SU-DHL-6 (cell line): ENCODE measurements around the gene PDE7B.

Experiments used
- H2AFZ ChIP-seq: fragments of 200-600 bp; sonication (generic); 2 replicates; pipeline ENCODE4 v1.6.1; 2014; ENCODE audit warnings: low read depth, mild to moderate bottlenecking, moderate library complexity, mixed read lengths, antibody characterized with exemption, low read length; ENCODE audit not compliant: severe bottlenecking
- H3F3A ChIP-seq: fragments of 200-600 bp; shearing (Covaris generic); 2 replicates; pipeline ENCODE4 v1.6.0; 2016; ENCODE audit warnings: antibody characterized with exemption, mild to moderate bottlenecking; ENCODE audit not compliant: insufficient read depth
- H3K27ac ChIP-seq: fragments of 200-600 bp; sonication (generic); 2 replicates; pipeline ENCODE4 v1.5.1; 2016; ENCODE audit warnings: low read depth, mild to moderate bottlenecking, low read length, moderate library complexity, mixed read lengths
- H3K27me3 ChIP-seq: fragments of 200-600 bp; sonication (generic), shearing (Covaris generic); 2 replicates; pipeline ENCODE4 v1.6.0; 2014; ENCODE audit warnings: mild to moderate bottlenecking, low read length
- H3K36me3 ChIP-seq: fragments of 200-600 bp; sonication (generic); 2 replicates; pipeline ENCODE4 v1.6.1; 2014; ENCODE audit warnings: mild to moderate bottlenecking, low read length, mixed read lengths
- H3K4me2 ChIP-seq: fragments of 300-600, 200-600 bp; shearing (Covaris generic), sonication (generic); 2 replicates; pipeline ENCODE4 v1.6.0; 2014; ENCODE audit warnings: low read length, low read depth, mild to moderate bottlenecking; ENCODE audit not compliant: poor library complexity, severe bottlenecking
- H3K4me3 ChIP-seq: fragments of 200-600 bp; sonication (generic); 2 replicates; pipeline ENCODE4 v1.5.1; 2014; ENCODE audit warnings: antibody characterized with exemption, low read length, mild to moderate bottlenecking, mixed read lengths; ENCODE audit not compliant: insufficient read depth, poor library complexity, severe bottlenecking
- H3K79me2 ChIP-seq: fragments of 200-600 bp; sonication (generic); 2 replicates; pipeline ENCODE4 v1.6.1; 2014; ENCODE audit warnings: mild to moderate bottlenecking, low read length, moderate library complexity; ENCODE audit not compliant: insufficient read depth
- H3K9ac ChIP-seq: fragments of 200-600 bp; sonication (generic); 2 replicates; pipeline ENCODE4 v1.7.0; 2014; ENCODE audit warnings: mild to moderate bottlenecking, low read length
- H3K9me2 ChIP-seq: fragments of 200-600 bp; sonication (generic); replicated peaks from 2 replicates; pipeline ENCODE4 v1.6.1; 2014; ENCODE audit warnings: low read length; ENCODE audit not compliant: insufficient read depth
- H3K9me3 ChIP-seq: fragments of 200-600 bp; sonication (generic); 2 replicates; pipeline ENCODE4 v1.6.1; 2014; ENCODE audit warnings: low read length, mixed read lengths; ENCODE audit not compliant: insufficient read depth
- H4K20me1 ChIP-seq: fragments of 200-600 bp; sonication (generic); 2 replicates; pipeline ENCODE4 v1.6.1; 2014; ENCODE audit warnings: low read depth, mild to moderate bottlenecking, antibody characterized with exemption, low read length, moderate library complexity, mixed read lengths
- EZH2phosphoT487 ChIP-seq: fragments of 200-600 bp; sonication (generic), shearing (Covaris generic); conservative IDR thresholded peaks from 2 replicates; pipeline ENCODE4 v1.6.1; 2018; ENCODE audit warnings: mild to moderate bottlenecking, antibody characterized with exemption, low read length, moderate library complexity, mixed read lengths
- TF ChIP-seq, protein P1 (sequence below): fragments of 200-600 bp; sonication (generic); IDR thresholded peaks from one replicate; pipeline ENCODE4 v1.5.1; 2017; ENCODE audit warnings: antibody characterized with exemption, mild to moderate bottlenecking, low read length, moderate library complexity; ENCODE audit not compliant: insufficient read depth, poor library complexity, severe bottlenecking

Gene PDE7B

DNA sequence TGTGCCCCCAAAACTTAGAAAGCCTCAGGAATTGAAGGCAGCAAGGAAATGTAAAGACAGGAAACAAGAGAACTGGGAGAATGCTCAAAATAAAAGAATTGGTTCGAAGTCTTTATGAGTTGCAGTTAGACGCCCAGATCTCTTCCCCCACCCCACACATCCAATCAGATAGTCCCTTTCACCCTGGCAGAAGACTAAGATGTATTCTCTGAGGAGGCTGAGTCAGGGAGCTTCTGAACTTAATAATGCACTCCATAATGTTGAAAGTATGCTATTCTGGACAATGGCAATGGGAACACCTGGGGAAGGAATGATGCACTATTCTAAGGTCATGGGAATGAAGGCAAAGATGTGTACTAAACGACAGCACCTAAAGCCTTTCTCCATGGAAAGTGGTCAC is 225.0 kb downstream of the PDE7B start:
- Histone ChIP-seq H3K4me3 (no peak overlapping the region), H2AFZ (no peak overlapping the region), H4K20me1 (no peaks in the 10 kb centered on the region), H3K9me3 (no peaks in the 10 kb centered on the region), H3K4me2 (no peak overlapping the region), H3K79me2 (no peaks in the 10 kb centered on the region), H3K27ac (no peak overlapping the region), H3K27me3 (no peaks in the 10 kb centered on the region), H3K36me3 (no peaks in the 10 kb centered on the region), H3K9ac (no peak overlapping the region), H3F3A (no peaks in the 10 kb centered on the region), H3K9me2 (no peaks in the 10 kb centered on the region)
- TF ChIP-seq, protein P1, sequence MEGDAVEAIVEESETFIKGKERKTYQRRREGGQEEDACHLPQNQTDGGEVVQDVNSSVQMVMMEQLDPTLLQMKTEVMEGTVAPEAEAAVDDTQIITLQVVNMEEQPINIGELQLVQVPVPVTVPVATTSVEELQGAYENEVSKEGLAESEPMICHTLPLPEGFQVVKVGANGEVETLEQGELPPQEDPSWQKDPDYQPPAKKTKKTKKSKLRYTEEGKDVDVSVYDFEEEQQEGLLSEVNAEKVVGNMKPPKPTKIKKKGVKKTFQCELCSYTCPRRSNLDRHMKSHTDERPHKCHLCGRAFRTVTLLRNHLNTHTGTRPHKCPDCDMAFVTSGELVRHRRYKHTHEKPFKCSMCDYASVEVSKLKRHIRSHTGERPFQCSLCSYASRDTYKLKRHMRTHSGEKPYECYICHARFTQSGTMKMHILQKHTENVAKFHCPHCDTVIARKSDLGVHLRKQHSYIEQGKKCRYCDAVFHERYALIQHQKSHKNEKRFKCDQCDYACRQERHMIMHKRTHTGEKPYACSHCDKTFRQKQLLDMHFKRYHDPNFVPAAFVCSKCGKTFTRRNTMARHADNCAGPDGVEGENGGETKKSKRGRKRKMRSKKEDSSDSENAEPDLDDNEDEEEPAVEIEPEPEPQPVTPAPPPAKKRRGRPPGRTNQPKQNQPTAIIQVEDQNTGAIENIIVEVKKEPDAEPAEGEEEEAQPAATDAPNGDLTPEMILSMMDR: no peak
- no peak for TF ChIP-seq EZH2phosphoT487

DNA sequence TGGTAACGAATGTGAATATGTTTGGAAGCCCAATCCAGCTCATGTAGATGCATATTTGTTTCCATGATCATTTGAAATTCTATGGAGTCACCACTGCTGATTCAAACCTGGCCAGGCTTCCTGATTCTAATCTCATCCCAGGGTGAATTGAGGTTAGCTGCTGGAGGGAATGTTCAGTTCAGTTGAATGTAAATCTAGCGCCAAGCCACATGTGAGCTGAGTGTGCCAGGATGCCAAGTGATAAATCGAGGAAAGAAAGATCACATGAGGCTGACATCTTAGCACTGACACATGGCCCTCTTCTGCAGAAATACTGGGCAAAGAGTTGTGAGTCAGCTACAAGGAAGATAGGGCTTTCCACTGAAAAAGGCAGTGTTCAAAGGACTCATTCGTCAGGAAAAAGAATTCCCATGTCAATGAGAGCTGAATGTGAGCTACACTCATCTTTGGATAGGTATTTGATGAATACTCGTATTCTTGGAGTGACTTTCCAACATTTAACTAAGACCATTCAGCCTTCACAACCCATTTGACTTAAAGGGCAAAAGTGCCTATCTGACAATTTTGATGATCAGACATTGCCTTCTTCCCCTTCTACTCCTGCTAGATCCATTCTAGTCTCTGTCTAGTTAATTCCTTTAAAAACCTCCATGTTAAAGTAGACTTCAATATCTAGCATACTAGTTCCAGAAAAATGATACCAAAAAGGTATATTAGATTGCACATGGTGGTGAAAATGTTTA is 226.5 kb downstream of the PDE7B start:
- H3K36me3 ChIP-seq: no peaks in the 10 kb centered on the region
- H3K4me2 ChIP-seq: no peak overlapping the region
- no peaks in the 10 kb centered on the region for H4K20me1 ChIP-seq
- no peaks in the 10 kb centered on the region for H3K27me3 ChIP-seq
- no peak overlapping the region for H3K9ac ChIP-seq
- H3K79me2 ChIP-seq: no peaks in the 10 kb centered on the region
- TF ChIP-seq EZH2phosphoT487: no peak
- TF ChIP-seq, protein P1: no peak
- H3K9me2 ChIP-seq: no peaks in the 10 kb centered on the region
- H3K4me3 ChIP-seq: no peak overlapping the region
- no peaks in the 10 kb centered on the region for H3F3A ChIP-seq
- no peak overlapping the region for H2AFZ ChIP-seq
- no peaks in the 10 kb centered on the region for H3K9me3 ChIP-seq
- no peak overlapping the region for H3K27ac ChIP-seq

DNA sequence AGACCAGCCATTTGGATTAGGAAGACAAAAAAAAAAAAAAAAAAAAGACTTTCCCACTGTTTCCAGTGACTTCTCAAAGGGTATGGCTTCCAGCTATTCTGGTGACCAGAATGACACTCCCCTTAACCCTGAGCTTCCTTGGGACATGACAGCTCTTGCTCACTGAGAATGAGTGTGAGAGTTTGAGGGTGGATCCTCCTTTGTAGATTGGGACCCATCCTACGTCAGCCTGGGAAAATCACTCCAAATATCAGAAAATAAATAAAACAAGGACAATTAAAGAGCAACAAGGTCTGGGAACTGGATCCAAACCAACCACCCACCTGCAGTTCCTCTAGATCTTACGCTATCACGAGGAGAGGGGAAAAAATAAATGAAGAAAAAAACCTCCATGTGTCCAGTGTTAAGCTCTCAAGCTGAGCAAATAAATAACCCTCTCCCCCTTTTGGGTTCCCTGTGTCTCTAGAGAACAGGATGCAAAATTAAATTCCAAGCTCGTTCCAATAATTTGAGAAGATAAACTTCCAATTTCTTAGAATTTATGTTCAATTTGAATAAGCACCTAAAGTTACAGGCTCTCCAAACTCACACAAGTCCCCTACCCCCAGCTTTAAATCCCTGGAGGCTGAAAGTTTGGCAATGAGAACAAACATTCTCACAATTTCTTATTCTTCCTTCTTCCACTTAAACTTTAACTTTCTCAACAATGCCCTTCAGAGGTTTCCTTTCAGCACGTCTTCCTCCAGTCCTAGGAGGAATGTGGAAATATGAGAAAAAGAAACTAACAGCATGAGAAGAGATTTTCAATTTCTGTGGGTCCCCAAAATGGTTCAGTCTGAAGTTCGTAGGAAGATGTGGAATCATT is 228.4 kb downstream of the PDE7B start:
- no peaks in the 10 kb centered on the region for H3K9me2 ChIP-seq
- H3K4me2 ChIP-seq: no peak overlapping the region
- no peaks in the 10 kb centered on the region for H4K20me1 ChIP-seq
- H3K9ac ChIP-seq: no peak overlapping the region
- no peak overlapping the region for H3K27ac ChIP-seq
- no peaks in the 10 kb centered on the region for H3K36me3 ChIP-seq
- H3K9me3 ChIP-seq: no peaks in the 10 kb centered on the region
- no peaks in the 10 kb centered on the region for H3K79me2 ChIP-seq
- no peak overlapping the region for H2AFZ ChIP-seq
- H3K4me3 ChIP-seq: no peak overlapping the region
- no peaks in the 10 kb centered on the region for H3K27me3 ChIP-seq
- TF ChIP-seq EZH2phosphoT487: no peak
- TF ChIP-seq, protein P1: no peak
- H3F3A ChIP-seq: no peaks in the 10 kb centered on the region
